ENCODE data around the gene PARVA. TPM values are rescaled to one million over a fixed set of nuclear protein-coding genes. Genes with fewer than 3 reads are reported as not detected.

The PARVA gene
- total RNA-seq, 1 donor from 2014 or later = 45.9 TPM

GRCh38 chr11:12403122-12403996 lies 26.0 kb downstream of the PARVA start:
- no peak overlapping the region for H3K4me3 ChIP-seq (ENCODE audit: low read depth, low read length)
- H3K27me3 ChIP-seq (ENCODE audit: control insufficient read depth, insufficient read depth, low read length) = no peaks in the 10 kb centered on the region
- DNase-seq (ENCODE audit: low read depth) = no peak
- TF ChIP-seq CTCF (IDR thresholded peaks at IDR 0.05; ENCODE audit: insufficient read depth, low read length, poor library complexity, severe bottlenecking) = no peak
- H3K36me3 ChIP-seq (ENCODE audit: control insufficient read depth, insufficient read depth, low read length) = no peaks in the 10 kb centered on the region

DNA sequence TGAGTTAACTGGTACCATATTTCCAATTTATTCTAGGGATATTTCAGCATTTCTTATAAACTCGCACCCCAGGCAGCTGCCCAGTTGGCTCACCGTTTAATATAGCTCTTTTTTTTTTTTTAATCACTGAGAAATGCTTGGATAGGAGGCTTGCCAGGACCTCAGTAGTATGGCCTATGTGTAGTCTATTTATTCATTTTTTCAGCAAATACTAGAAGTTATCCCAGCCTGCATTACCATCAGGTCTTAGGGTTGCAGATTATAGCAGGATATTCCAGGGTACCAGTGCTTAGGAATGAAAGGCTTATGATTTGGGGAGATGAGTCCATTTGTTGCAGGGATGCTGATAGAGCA lies 26.6 kb downstream of the PARVA start:
- TF ChIP-seq CTCF (IDR thresholded peaks at IDR 0.05; ENCODE audit: insufficient read depth, low read length, poor library complexity, severe bottlenecking) = no peak
- H3K36me3 ChIP-seq (ENCODE audit: control insufficient read depth, insufficient read depth, low read length) = no peaks in the 10 kb centered on the region
- H3K4me3 ChIP-seq (ENCODE audit: low read depth, low read length) = no peak overlapping the region
- H3K27me3 ChIP-seq (ENCODE audit: control insufficient read depth, insufficient read depth, low read length) = no peaks in the 10 kb centered on the region
- no peak for DNase-seq (ENCODE audit: low read depth)

GRCh38 chr11:12404436-12404835 lies 27.1 kb downstream of the PARVA start:
- H3K4me3 ChIP-seq (ENCODE audit: low read depth, low read length) = no peak overlapping the region
- TF ChIP-seq CTCF (IDR thresholded peaks at IDR 0.05; ENCODE audit: insufficient read depth, low read length, poor library complexity, severe bottlenecking) = no peak
- H3K36me3 ChIP-seq (ENCODE audit: control insufficient read depth, insufficient read depth, low read length) = no peaks in the 10 kb centered on the region
- no peaks in the 10 kb centered on the region for H3K27me3 ChIP-seq (ENCODE audit: control insufficient read depth, insufficient read depth, low read length)
- DNase-seq (ENCODE audit: low read depth) = no peak

DNA sequence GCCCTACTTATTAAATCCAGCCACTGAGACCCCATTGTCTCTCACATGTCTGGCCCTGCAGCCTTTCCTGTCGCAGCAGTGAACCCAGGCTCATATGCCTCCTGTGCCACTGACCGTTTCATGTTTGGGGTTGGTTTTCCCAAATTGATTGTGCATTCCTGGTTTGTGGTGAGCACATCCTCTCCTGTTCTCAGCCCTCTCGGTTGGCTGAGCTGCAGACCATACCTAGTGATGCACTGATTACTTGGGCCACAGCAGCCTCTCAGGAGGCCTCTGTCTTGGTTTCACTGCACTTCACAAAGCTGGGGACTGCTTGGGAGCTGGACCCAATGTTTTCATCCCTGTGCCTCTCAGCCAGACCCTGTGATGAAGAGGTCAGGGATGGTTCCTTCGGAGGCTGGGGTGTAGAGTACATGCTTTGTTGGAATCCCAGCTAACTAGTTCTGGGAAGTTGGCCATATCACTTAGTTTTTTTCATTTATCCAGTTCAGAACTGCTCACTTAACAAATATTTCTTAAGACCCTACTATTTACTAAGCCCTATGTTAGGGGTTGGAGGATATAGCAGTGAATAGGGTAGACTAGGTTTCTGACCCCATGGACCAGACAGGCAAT lies 30.9 kb downstream of the PARVA start:
- no peak overlapping the region for H3K4me3 ChIP-seq (ENCODE audit: low read depth, low read length)
- no peaks in the 10 kb centered on the region for H3K27me3 ChIP-seq (ENCODE audit: control insufficient read depth, insufficient read depth, low read length)
- no peak for DNase-seq (ENCODE audit: low read depth)
- no peaks in the 10 kb centered on the region for H3K36me3 ChIP-seq (ENCODE audit: control insufficient read depth, insufficient read depth, low read length)
- TF ChIP-seq CTCF (IDR thresholded peaks at IDR 0.05; ENCODE audit: insufficient read depth, low read length, poor library complexity, severe bottlenecking) = no peak

GRCh38 chr11:12409621-12410005 lies 32.2 kb downstream of the PARVA start:
- DNase-seq (ENCODE audit: low read depth) = no peak
- Histone ChIP-seq H3K4me3 (ENCODE audit: low read depth, low read length) (no peak overlapping the region), H3K36me3 (ENCODE audit: control insufficient read depth, insufficient read depth, low read length) (no peaks in the 10 kb centered on the region), H3K27me3 (ENCODE audit: control insufficient read depth, insufficient read depth, low read length) (no peaks in the 10 kb centered on the region)
- no peak for TF ChIP-seq CTCF (IDR thresholded peaks at IDR 0.05; ENCODE audit: insufficient read depth, low read length, poor library complexity, severe bottlenecking)
